Measurements from ENCODE around the gene RPL7A.
A peak's percentile ranks its signal among the peaks of the same experiment; 100 is the strongest.

RPL7A gene

DNA sequence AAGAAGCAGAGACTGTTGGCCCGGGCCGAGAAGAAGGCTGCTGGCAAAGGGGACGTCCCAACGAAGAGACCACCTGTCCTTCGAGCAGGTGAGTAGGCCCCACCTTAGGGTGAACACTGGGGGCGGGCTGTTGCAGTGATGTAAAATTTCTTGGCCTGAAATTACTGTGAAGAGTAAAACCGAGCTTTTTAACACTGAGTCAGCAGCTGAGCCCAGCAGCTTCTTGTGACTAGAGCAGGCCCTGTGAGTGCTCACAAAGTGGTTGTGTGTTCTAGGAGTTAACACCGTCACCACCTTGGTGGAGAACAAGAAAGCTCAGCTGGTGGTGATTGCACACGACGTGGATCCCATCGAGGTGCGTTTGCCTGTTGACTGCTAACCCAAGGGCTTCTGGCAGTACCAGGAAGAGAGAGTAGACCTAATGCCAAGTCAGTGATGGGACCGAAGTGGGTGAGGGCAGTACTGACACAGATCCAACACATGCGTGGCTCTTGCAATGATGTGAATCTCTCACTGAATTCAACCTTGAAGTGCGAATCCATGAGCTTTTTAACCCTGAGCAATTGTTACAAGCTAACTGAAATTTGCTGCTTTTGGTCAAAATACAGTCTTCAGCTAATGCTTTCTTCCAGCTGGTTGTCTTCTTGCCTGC is 2.1 kb downstream of the RPL7A start:
- no peak for DNase-seq

DNA sequence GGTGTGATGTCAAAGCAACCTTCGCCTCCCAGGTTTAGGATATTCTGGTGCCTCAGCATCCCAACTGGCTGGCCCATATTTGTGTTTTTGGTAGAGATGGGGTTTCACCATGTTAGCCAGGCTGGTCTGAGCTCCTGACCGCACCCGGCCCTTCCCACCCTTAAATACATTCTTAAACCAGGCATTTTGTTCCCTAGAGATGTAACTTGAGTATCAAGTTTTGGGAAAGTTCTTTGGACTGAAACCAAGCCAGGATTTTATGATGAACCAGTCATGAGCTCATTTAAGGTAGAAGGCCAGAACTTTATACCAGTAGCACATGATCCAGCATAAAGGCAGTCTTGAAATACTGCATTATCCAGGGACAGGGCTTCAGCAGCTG is 3.5 kb downstream of the RPL7A start:
- DNase-seq = no peak

DNA sequence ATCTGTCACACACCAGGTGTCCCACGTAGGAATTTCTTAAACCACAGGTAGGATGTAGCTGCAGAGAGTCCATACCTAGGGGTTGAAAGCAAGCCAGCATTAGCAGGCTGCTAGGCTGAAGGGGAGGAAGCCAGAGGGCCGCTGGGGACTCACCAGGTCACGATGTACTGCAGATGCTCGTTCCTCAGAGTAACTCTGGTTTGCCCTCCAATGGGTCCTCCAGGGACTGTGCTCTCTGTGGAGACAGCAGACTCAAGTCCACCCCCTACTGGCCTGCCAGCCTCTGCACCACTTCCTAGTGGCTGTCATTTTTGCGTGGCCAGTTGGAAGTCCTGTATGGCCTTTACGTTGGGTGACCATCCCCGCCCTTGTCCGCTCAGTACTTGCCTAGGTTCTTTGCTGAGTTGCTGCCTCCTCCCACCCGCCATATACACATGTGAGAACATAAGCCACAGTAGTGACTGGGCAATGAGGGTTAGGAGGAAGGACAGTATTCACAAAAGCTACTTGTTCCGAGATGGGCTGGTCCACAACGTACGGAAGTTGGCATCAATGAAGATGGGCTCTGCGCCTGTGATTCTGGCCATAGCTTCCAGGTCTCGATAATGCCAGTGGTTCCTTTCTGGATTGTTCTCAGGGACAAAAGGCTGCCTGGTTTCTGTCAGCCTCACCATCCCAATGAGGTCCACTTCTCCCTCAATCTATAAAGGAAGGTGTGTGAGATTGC is 4.1 kb downstream of the RPL7A start:
- DNase-seq = peak; percentile 82

DNA sequence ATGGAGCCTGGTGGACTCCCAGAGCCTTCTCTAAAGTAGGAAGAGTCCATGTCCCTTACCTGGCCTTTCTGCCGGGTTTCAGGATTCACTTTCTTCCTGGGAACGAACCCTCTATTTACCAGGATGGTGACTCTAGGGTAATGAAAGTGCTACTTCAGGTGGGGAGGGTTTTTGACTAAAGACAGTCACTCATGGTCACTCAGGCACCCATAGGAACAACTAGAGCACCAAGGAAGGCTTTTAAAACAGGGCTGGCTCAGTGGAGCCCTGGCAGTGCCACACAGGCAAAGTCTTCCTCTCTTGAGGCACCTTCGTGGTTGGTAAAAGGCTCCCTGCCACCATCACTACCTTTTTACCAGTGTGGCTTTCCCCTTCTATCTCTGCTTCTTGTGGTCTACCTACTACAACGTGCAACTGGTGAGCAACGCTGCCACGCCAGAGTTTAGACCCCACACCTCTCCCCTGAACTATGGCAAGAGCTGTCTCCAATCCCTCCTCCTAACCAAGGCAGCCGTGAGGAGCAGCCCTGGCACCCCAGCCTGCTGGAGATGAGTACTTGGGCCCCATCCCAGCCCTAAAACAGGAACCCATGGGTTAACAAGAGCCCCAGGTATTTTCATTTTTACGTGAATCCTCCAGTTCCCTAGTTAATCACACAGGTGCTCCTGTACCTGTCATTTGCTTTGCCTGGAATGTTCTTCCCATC is 4.8 kb downstream of the RPL7A start:
- DNase-seq = no peak

DNA sequence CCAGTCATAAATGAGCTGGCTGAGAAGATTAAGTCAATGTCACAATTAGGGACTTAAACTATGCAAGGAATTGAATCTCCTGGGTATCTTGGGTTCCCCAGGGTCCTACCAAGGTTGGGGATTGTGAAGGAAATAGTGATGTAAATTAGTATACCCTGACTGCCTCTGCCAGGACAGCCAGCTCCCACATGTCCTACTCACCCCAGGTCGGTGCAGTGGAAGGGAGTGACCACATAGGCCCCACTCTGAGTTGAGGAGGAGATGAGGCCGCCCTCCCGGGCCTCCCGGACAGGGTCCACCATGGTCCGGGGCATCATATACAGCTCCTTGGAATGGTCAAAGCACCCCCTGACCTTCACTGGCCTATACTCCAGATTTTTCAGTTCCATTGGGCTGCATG is 5.5 kb downstream of the RPL7A start:
- DNase-seq = no peak

DNA sequence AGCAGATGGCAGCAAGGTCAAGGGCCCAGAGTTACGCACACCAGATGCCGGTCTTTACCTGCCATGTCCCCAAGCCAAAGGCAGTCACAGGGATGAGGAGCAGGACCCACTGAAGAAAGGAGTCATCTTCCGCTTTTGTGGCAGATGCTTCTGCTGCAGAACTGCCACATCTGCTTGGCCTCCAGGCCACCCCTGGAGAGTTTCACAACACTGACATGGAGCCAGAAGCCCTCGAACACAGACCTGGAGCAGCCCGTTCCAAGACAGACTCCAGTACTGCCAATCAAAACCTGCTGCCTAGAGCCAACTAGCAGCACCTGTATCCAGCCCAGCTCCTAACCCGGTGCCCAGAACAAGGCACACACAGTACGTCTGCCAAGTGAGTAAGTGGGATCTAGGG is 6.7 kb downstream of the RPL7A start:
- no peak for DNase-seq

GRCh38 chr9:133355881-133356357 is 7.9 kb downstream of the RPL7A start:
- peak; percentile 43 for DNase-seq

- peak; percentile 89 for DNase-seq
Observed at GRCh38 chr9:133356391-133357091, 8.5 kb downstream of the RPL7A start, which contains the start of the genes SURF1 and SURF2. SURF1 (minus strand) TSS chr9:133356487; CDS start chr9:133356453, 34 bp downstream. SURF2 (plus strand) TSS chr9:133356550; CDS start chr9:133356593, 43 bp downstream.

DNA sequence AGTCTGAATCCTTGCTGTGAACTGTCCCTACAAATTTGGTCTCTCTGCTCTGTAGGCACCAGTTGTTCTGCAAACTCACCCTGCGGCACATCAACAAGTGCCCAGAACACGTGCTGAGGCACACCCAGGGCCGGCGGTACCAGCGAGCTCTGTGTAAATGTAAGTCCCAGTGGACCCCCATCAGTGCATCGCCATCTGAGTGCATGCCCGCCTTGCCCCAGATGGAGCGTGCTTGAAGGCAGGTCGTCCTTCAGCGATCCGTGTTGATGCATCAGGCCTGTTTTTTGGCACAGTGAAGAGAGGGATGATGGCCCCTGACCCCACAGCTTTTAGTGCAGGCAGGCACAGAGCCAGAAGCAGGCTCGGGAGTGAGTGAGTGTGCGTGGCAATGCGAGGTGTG is 9.6 kb downstream of the RPL7A start:
- no peak for DNase-seq

GRCh38 chr9:133359399-133360175 is 11.6 kb downstream of the RPL7A start:
- peak; percentile 25 for DNase-seq

DNA sequence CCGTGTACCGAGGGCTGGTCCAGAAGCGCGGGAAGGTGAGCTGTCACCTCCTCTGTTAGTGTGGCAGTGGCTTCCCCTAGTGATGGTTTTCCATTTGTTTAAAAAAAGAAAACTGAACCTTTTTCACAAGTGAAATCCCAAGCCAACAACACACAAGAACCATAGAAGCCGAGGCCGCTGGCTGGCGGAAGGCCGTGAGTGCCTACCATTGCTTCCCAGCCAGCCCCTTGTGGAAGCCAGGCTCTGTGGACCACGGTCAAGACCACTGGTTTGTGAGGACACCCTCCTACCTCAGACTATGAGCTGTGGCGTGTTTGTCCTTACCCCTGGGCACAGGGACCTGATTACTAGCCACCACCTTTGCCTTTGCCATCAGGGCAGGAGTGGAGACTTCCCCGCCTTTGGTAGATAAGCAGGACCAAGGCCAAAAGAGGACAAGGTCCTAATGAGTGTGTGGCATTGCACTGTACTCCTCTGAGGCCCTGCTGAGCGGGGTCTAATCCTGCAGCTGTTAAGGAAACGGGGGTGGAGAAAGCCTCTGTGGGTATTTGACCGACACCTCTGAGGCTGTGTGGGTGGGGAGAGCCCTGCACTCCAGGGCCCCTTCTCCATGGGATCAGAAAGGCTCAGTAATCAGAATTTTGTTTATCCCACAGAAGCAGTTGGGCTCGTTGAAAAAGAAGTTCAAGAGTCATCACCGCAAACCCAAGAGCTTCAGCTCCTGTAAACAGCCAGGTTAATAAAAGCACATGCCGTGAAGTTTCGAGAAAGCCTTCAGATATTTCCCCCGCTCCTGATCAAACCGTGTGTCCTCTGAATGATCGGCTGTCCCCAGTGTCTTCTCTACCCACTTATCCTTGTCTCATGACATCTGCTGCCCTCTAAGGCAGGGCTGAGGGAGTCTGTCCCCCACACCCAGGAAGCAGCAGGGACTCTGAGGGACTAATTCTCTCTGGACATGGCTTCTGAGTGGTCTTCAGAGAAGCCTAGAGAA is 12.7 kb downstream of the RPL7A start:
- no peak for DNase-seq

GRCh38 chr9:133361507-133362092 is 13.6 kb downstream of the RPL7A start:
- no peak for DNase-seq

DNA sequence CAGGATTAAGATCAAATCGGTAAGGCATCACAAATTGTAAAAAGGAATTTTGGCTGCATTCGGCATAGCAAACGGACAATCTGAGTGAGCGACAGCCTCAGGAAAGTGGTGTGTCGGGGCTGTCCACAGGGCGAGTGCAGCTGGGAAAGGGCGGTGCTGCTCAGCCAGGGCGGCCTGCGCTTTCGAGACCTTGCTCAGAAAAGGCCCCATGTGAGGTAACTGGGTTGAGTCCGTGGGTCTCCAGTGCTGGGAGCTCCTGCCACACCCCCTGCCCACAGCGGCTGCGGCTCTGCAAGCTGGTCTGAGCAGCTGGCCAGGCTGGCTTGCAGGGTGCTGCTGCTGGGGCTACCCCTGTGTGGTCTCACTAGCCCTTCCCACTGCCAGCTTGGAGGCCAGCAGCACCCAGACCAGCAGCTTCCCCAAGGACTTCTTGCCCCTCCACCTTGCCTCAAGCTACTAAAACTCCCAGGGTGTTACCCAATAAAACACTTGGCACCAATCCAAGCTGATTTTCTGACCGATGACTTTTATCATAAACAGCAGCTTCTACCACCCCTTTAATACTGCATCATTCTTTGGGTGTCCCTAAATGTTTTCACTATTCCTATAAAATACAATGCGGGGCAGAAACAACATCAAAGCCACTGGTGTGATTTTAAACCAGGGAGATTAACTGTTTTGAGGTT is 14.5 kb downstream of the RPL7A start:
- DNase-seq = no peak

GRCh38 chr9:133366435-133366834 is 18.4 kb downstream of the RPL7A start:
- no peak for DNase-seq

GRCh38 chr9:133367221-133367620 is 19.2 kb downstream of the RPL7A start:
- no peak for DNase-seq

GRCh38 chr9:133367778-133368177 is 19.8 kb downstream of the RPL7A start:
- DNase-seq = no peak

DNA sequence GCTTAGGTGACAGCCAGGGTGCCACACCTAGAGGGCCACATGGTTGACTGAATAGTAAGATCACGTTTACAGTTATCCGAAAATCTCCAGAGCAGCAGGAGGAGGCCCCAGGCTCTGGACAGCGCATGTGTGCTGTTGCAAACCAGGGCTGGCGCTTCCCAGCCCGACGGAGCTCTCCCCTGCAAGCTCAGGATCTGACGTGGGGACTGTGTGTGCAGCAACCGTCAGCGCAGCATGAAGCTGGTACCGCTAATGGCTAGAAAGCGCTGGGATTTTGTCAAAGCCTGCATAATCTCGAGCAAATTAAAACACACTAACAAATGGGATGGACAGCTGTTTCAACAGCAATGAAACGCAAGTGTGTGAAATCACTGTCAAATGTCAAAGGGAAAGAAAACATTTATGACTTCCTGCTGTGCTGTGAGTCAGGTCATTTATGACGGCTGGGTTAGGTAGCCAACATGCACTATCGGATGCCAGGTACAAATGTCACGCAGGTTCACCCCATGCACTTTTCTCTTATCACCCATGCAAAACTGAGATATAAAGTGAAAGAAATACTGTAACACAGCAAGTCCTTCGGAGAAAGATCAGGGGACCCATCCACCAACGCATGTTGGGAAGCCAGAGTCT is 20.3 kb downstream of the RPL7A start:
- DNase-seq = no peak

GRCh38 chr9:133369422-133369821 is 21.4 kb downstream of the RPL7A start:
- DNase-seq = no peak

GRCh38 chr9:133369933-133370332 is 21.9 kb downstream of the RPL7A start:
- DNase-seq = no peak
